ENCODE results near the gene MUC7.

The MUC7 gene

GRCh38 chr4:70471897-70472296 is at the start of gene MUC7:
TSS of gene MUC7 (plus strand) at chr4:70472197. CDS start at chr4:70474022, 1,825 bp downstream.
- no peak for DNase-seq (ENCODE audit: low spot score)
- in situ Hi-C loops (cut with MboI; ENCODE audit: low sequenced_read_pairs, unreplicated experiment) = no loop called here
- TF ChIP-seq CTCF (IDR thresholded peaks at IDR 0.05; ENCODE audit: borderline replicate concordance, control extremely low read depth, extremely low read depth, insufficient read depth, missing control alignments) = no peak

GRCh38 chr4:70425306-70425705 is 46.7 kb upstream of the MUC7 start:
- no peak for TF ChIP-seq CTCF (IDR thresholded peaks at IDR 0.05; ENCODE audit: borderline replicate concordance, control extremely low read depth, extremely low read depth, insufficient read depth, missing control alignments)
- in situ Hi-C loops (cut with MboI; ENCODE audit: low sequenced_read_pairs, unreplicated experiment) = no loop called here
- DNase-seq (ENCODE audit: low spot score) = no peak

- TF ChIP-seq CTCF (IDR thresholded peaks at IDR 0.05; ENCODE audit: borderline replicate concordance, control extremely low read depth, extremely low read depth, insufficient read depth, missing control alignments) = no peak
- DNase-seq (ENCODE audit: low spot score) = no peak
- in situ Hi-C loops (cut with MboI; ENCODE audit: low sequenced_read_pairs, unreplicated experiment) = no loop called here
These were observed 45.2 kb upstream of the MUC7 start for GRCh38 chr4:70426789-70427188.

GRCh38 chr4:70437197-70437596 is 34.8 kb upstream of the MUC7 start:
- in situ Hi-C loops (cut with MboI; ENCODE audit: low sequenced_read_pairs, unreplicated experiment) = no loop called here
- TF ChIP-seq CTCF (IDR thresholded peaks at IDR 0.05; ENCODE audit: borderline replicate concordance, control extremely low read depth, extremely low read depth, insufficient read depth, missing control alignments) = no peak
- no peak for DNase-seq (ENCODE audit: low spot score)

GRCh38 chr4:70442474-70442873 is 29.5 kb upstream of the MUC7 start:
- in situ Hi-C loops (cut with MboI; ENCODE audit: low sequenced_read_pairs, unreplicated experiment) = no loop called here
- TF ChIP-seq CTCF (IDR thresholded peaks at IDR 0.05; ENCODE audit: borderline replicate concordance, control extremely low read depth, extremely low read depth, insufficient read depth, missing control alignments) = no peak
- DNase-seq (ENCODE audit: low spot score) = no peak

GRCh38 chr4:70443329-70443728 is 28.7 kb upstream of the MUC7 start:
- DNase-seq (ENCODE audit: low spot score) = no peak
- TF ChIP-seq CTCF (IDR thresholded peaks at IDR 0.05; ENCODE audit: borderline replicate concordance, control extremely low read depth, extremely low read depth, insufficient read depth, missing control alignments) = no peak
- in situ Hi-C loops (cut with MboI; ENCODE audit: low sequenced_read_pairs, unreplicated experiment) = no loop called here

GRCh38 chr4:70449220-70449619 is 22.8 kb upstream of the MUC7 start:
- no peak for TF ChIP-seq CTCF (IDR thresholded peaks at IDR 0.05; ENCODE audit: borderline replicate concordance, control extremely low read depth, extremely low read depth, insufficient read depth, missing control alignments)
- in situ Hi-C loops (cut with MboI; ENCODE audit: low sequenced_read_pairs, unreplicated experiment) = no loop called here
- no peak for DNase-seq (ENCODE audit: low spot score)

Measured in GM13976 (cell line).